A549 (cell line): ENCODE results near the gene SNRPA. TPM values are rescaled to one million over a fixed set of nuclear protein-coding genes. Genes with fewer than 3 reads are reported as not detected.
A peak's percentile ranks its signal among the peaks of the same experiment; 100 is the strongest.

Experiments used
- ATAC-seq, 2 experiments: fragments of 200-7000 bp in 1 of 2; fragments of >200 bp in 1 of 2; cut with Nextera tagmentation in 1 of 2; cut with Tn5 transposase in 1 of 2; 3 replicates each; pipeline versions ENCODE4 v1.8.0 to v1.9.1; 2018 to 2020; ENCODE audit warnings: mild to moderate bottlenecking in 1 of 2, moderate library complexity in 1 of 2
- CTCF ChIA-PET: fragments of 300-600 bp; sonication (Branson Sonifier 250); formaldehyde crosslinking; extraction: SDS; loops from one replicate; lab custom pipeline; 2021; ENCODE audit warnings: antibody characterized with exemption, inconsistent platforms; lab: Yijun Ruan, JAX
- POLR2A ChIA-PET: fragments of 350-600 bp; formaldehyde crosslinking; extraction: SDS; loops from one replicate; lab custom pipeline; 2021; ENCODE audit warnings: antibody characterized with exemption, inconsistent platforms; lab: Yijun Ruan, JAX
- DNase-seq, 2 experiments: peaks; one replicate each; pipeline versions ENCODE4 v3.0.0 to v3.0.0-alpha.2; 2011 to 2016; ENCODE audit warnings: low read depth in 1 of 2, low spot score in 1 of 2
- FAIRE-seq: peaks from 2 replicates; lab custom pipeline; 2011; peaks lifted over from hg19 to GRCh38; lab: Jason Lieb, UNC
- H3K27ac ChIP-seq, 2 experiments: fragments of >200 bp; sonication (Bioruptor Twin); formaldehyde crosslinking; 3 replicates each; pipeline ENCODE4 v1.5.1; 2016 to 2017
- H3K4me1 ChIP-seq: fragments of >200 bp; sonication (Bioruptor Twin); formaldehyde crosslinking; 3 replicates; pipeline ENCODE4 v1.6.1; 2016
- H3K4me2 ChIP-seq: fragments of >200 bp; sonication (Bioruptor Twin); formaldehyde crosslinking; 3 replicates; pipeline ENCODE4 v1.6.1; 2016
- H3K4me3 ChIP-seq: fragments of >200 bp; sonication (Bioruptor Twin); formaldehyde crosslinking; 3 replicates; pipeline ENCODE4 v1.5.1; 2016
- H3K9me3 ChIP-seq: fragments of >200 bp; sonication (Bioruptor Twin); formaldehyde crosslinking; 3 replicates; pipeline ENCODE4 v1.6.1; 2016
- CBX2 ChIP-seq: fragments of 200-600 bp; sonication (generic); IDR thresholded peaks from 2 replicates; pipeline ENCODE4 v1.6.1; 2016; ENCODE audit warnings: low read depth, mild to moderate bottlenecking, borderline replicate concordance
- CEBPB ChIP-seq, 2 experiments: fragments of >200 bp in 1 of 2; sonication (Bioruptor Twin) in 1 of 2; formaldehyde crosslinking in 1 of 2; IDR thresholded peaks; 2 replicates each; pipeline ENCODE4 v1.6.1; 2012 to 2016
- CHD4 ChIP-seq: fragments of 200-600 bp; sonication (generic); IDR thresholded peaks from 2 replicates; pipeline ENCODE4 v1.6.1; 2016; ENCODE audit warnings: antibody characterized with exemption, mild to moderate bottlenecking, borderline replicate concordance
- E2F6 ChIP-seq: IDR thresholded peaks from 2 replicates; pipeline ENCODE4 v1.6.1; 2012; ENCODE audit warnings: low read depth, borderline replicate concordance
- EHF ChIP-seq: fragments of 250-450 bp; sonication (Bioruptor Pico); IDR thresholded peaks from 2 replicates; pipeline ENCODE4 v1.5.0; 2020; ENCODE audit warnings: mild to moderate bottlenecking
- EHMT2 ChIP-seq: fragments of 200-600 bp; sonication (generic); IDR thresholded peaks from 2 replicates; pipeline ENCODE4 v1.6.1; 2016; ENCODE audit warnings: antibody characterized with exemption, low read depth, mild to moderate bottlenecking, moderate library complexity
- EP300 ChIP-seq, 2 experiments: fragments of >200 bp; sonication (Bioruptor Twin); formaldehyde crosslinking; IDR thresholded peaks; 2 replicates in 1 of 2; 3 replicates in 1 of 2; pipeline ENCODE4 v1.6.1; 2016 to 2017
- ESRRA ChIP-seq: fragments of 150-350 bp; IDR thresholded peaks from 2 replicates; pipeline ENCODE4 v1.6.1; 2014; ENCODE audit warnings: mild to moderate bottlenecking, low read length, borderline replicate concordance
- FOSL2 ChIP-seq, 2 experiments: fragments of 450-650 bp in 1 of 2; fragments of >200 bp in 1 of 2; sonication (Bioruptor Twin) in 1 of 2; formaldehyde crosslinking; IDR thresholded peaks; 2 replicates each; pipeline versions ENCODE4 v1.5.0 to v1.6.1; 2016 to 2020; ENCODE audit warnings: mild to moderate bottlenecking in 1 of 2, moderate library complexity in 1 of 2
- FOXS1 ChIP-seq: fragments of 250-450 bp; sonication (Bioruptor Pico); IDR thresholded peaks from 2 replicates; pipeline ENCODE4 v1.5.0; 2020; ENCODE audit warnings: mild to moderate bottlenecking, moderate library complexity
- HES2 ChIP-seq: fragments of >200 bp; sonication (Bioruptor Twin); formaldehyde crosslinking; IDR thresholded peaks from 2 replicates; pipeline ENCODE4 v1.6.1; 2016
- HOXA7 ChIP-seq: fragments of 250-450 bp; sonication (Bioruptor Pico); IDR thresholded peaks from 2 replicates; pipeline ENCODE4 v1.5.0; 2020; ENCODE audit warnings: mild to moderate bottlenecking, moderate library complexity
- JUN ChIP-seq, 2 experiments: fragments of >200 bp; sonication (Bioruptor Twin); formaldehyde crosslinking; IDR thresholded peaks; 2 replicates in 1 of 2; 3 replicates in 1 of 2; pipeline ENCODE4 v1.6.1; 2016 to 2017
- JUNB ChIP-seq: fragments of >200 bp; sonication (Bioruptor Twin); formaldehyde crosslinking; IDR thresholded peaks from 2 replicates; pipeline ENCODE4 v1.6.1; 2016
- KDM1A ChIP-seq: fragments of 200-600 bp; sonication (generic); IDR thresholded peaks from 2 replicates; pipeline ENCODE4 v1.6.1; 2016; ENCODE audit warnings: low read depth, mild to moderate bottlenecking
- KDM5A ChIP-seq: fragments of 200-600 bp; sonication (generic); IDR thresholded peaks from 2 replicates; pipeline ENCODE4 v1.6.1; 2016; ENCODE audit warnings: antibody characterized with exemption, mild to moderate bottlenecking
- MAFK ChIP-seq: fragments of 450-650 bp; IDR thresholded peaks from 2 replicates; pipeline ENCODE4 v1.6.1; 2014; ENCODE audit not compliant: partially characterized antibody
- MAX ChIP-seq: IDR thresholded peaks from 2 replicates; pipeline ENCODE4 v1.6.1; 2012
- MYC ChIP-seq: IDR thresholded peaks from 2 replicates; pipeline ENCODE4 v1.6.1; 2012; ENCODE audit warnings: mild to moderate bottlenecking, inconsistent platforms, low read length, improper control_type of control experiment, borderline replicate concordance
- NR3C1 ChIP-seq: fragments of >200 bp; sonication (Bioruptor Twin); formaldehyde crosslinking; IDR thresholded peaks from 3 replicates; pipeline ENCODE4 v1.6.1; 2017
- POLR2A ChIP-seq: IDR thresholded peaks from 2 replicates; pipeline ENCODE4 v1.6.1; 2012; ENCODE audit warnings: mild to moderate bottlenecking, low read length
- RAD21 ChIP-seq, 2 experiments: fragments of >200 bp in 1 of 2; sonication (Bioruptor Twin) in 1 of 2; formaldehyde crosslinking in 1 of 2; IDR thresholded peaks in 1 of 2; conservative IDR thresholded peaks in 1 of 2; 2 replicates in 1 of 2; 3 replicates in 1 of 2; pipeline ENCODE4 v1.6.1; 2012 to 2018; ENCODE audit warnings: inconsistent platforms in 1 of 2
- REST ChIP-seq: fragments of 200-600 bp; sonication (generic); IDR thresholded peaks from 2 replicates; pipeline ENCODE4 v1.6.1; 2016; ENCODE audit warnings: antibody characterized with exemption, mild to moderate bottlenecking, moderate library complexity
- SMC3 ChIP-seq: fragments of >200 bp; sonication (Bioruptor Twin); formaldehyde crosslinking; IDR thresholded peaks from 3 replicates; pipeline ENCODE4 v1.6.1; 2018; ENCODE audit warnings: inconsistent platforms
- ZC3H11A ChIP-seq: fragments of 450-650 bp; IDR thresholded peaks from 2 replicates; pipeline ENCODE4 v1.6.1; 2014; ENCODE audit warnings: antibody characterized with exemption, mild to moderate bottlenecking
- ZNF302 ChIP-seq: fragments of 250-450 bp; sonication (Bioruptor Pico); IDR thresholded peaks from 2 replicates; pipeline ENCODE4 v1.9.0; 2021; ENCODE audit warnings: inconsistent platforms, mild to moderate bottlenecking, moderate library complexity
- WGBS: methylation state at CpG from one replicate; pipeline ENCODE4 v1.1.6; 2017; ENCODE audit errors: missing lambda C conversion rate; 5-methylcytosine and 5-hydroxymethylcytosine counted together
- polyA plus RNA-seq, 4 experiments: library from polyadenylated mRNA; depleted of rRNA in 3 of 4; stranded (reverse); fragments of >200 nt; fragmentation: RNase III in 1 of 4; extraction: RNeasy Plus Mini Kit Qiagen cat#74134 plus additional on column Dnase treatment in 1 of 4; gene quantifications; 2 replicates in 3 of 4; 3 replicates in 1 of 4; pipeline ENCODE4 v1.2.3, GENCODE V29; 2011 to 2017

SNRPA gene
- polyA plus RNA-seq, 2 of the 4 experiments (the other 2 are of a cell fraction) = 141 to 236 TPM

GRCh38 chr19:40755248-40755624 lies 4.2 kb downstream of the SNRPA start:
- ChIA-PET POLR2A (interaction anchor here (0.6 to 2.4 kb wide), 5 partner anchors 23 to 92 kb away, joined by 3 to 17 read pairs (median 11); partner anchors contain the start of genes COQ8B, ITPKC and RAB4B), CTCF (interaction anchor here (0.6 to 9.7 kb wide), 14 partner anchors 9 to 410 kb away, joined by 3 to 71 read pairs (median 4); partner anchors contain the start of gene EGLN2)
- H3K4me3 ChIP-seq = no peak overlapping the region
- no peaks in the 10 kb centered on the region for H3K9me3 ChIP-seq
- FAIRE-seq (no peak), ATAC-seq (no peak), DNase-seq (no peak)
- peak overlapping the region in 1 of 2 experiments; percentile 60; a peak in 1 of 6 replicates for H3K27ac ChIP-seq
- no peak for TF ChIP-seq HOXA7 (CRISPR knock-in tag)
- TF ChIP-seq EP300 (IDR thresholded peaks at IDR 0.05) = no peak
- TF ChIP-seq EHF (CRISPR knock-in tag) = no peak
- no peak for TF ChIP-seq ZC3H11A
- TF ChIP-seq E2F6 = no peak
- TF ChIP-seq EHMT2 = no peak
- no peak for TF ChIP-seq JUNB
- no peak for TF ChIP-seq RAD21 (conservative IDR thresholded peaks at IDR 0.05 in 1 of 2, IDR thresholded peaks at IDR 0.05 in 1 of 2)
- TF ChIP-seq POLR2A = no peak
- no peak for TF ChIP-seq SMC3
- no peak for TF ChIP-seq HES2
- no peak for TF ChIP-seq CHD4
- no peak for TF ChIP-seq KDM5A
- no peak for TF ChIP-seq FOXS1
- no peak for TF ChIP-seq MAFK
- TF ChIP-seq MYC = no peak
- 100% methylated on average over 3 of the region's 3 CpGs for WGBS
- peaks cover 40% of the 10 kb centered on the region for H3K4me1 ChIP-seq
- H3K4me2 ChIP-seq = peak overlapping the region; percentile 64

- TF ChIP-seq CBX2 = no peak
- TF ChIP-seq ZNF302 (CRISPR knock-in tag) = no peak
- no peak for TF ChIP-seq FOSL2 (IDR thresholded peaks at IDR 0.05)
- TF ChIP-seq FOSL2 (CRISPR knock-in tag; IDR thresholded peaks at IDR 0.05) = peak; percentile 83
- TF ChIP-seq JUNB = 0 out of 2 replicates have a peak, but pooled peaks have one; percentile 9
- no peak for TF ChIP-seq NR3C1
- no peak for TF ChIP-seq ESRRA
- TF ChIP-seq REST = no peak
- no peak for TF ChIP-seq MAX
- TF ChIP-seq CEBPB (IDR thresholded peaks at IDR 0.05) = no peak
- peak in 1 of 2 experiments; percentile 22; a peak in 1 of 5 replicates for TF ChIP-seq JUN (IDR thresholded peaks at IDR 0.05)
- no peak for TF ChIP-seq KDM1A
- FAIRE-seq (no peak), DNase-seq (no peak), ATAC-seq (no peak)
- no peak overlapping the region for H3K27ac ChIP-seq
- no peaks in the 10 kb centered on the region for H3K9me3 ChIP-seq
- H3K4me3 ChIP-seq = no peak overlapping the region
- 91% methylated on average over 8 of the region's 8 CpGs for WGBS
- POLR2A ChIA-PET = interaction anchor here (0.7 to 0.8 kb wide), 2 partner anchors 10 to 22 kb away, joined by 3 to 4 read pairs; partner anchors contain the start of gene RAB4B
- peaks cover 40% of the 10 kb centered on the region for H3K4me1 ChIP-seq
- CTCF ChIA-PET = interaction anchor here (1.2 to 9.7 kb wide), 8 partner anchors 11 to 121 kb away, joined by 3 to 71 read pairs (median 7); partner anchors contain the start of genes EGLN2 and RAB4B
- no peak overlapping the region for H3K4me2 ChIP-seq
Measured at GRCh38 chr19:40755791-40756190, 4.8 kb downstream of the SNRPA start.
